GM12891 (cell line): ENCODE measurements around the gene CUBN.

Source experiments
- PAX5 ChIP-seq: IDR thresholded peaks from 2 replicates; pipeline ENCODE4 v1.6.1; 2011; ENCODE audit warnings: low read length, moderate library complexity, mild to moderate bottlenecking; ENCODE audit not compliant: insufficient read depth, severe bottlenecking
- POLR2A ChIP-seq: IDR thresholded peaks from 2 replicates; pipeline ENCODE4 v1.6.1; 2011; ENCODE audit warnings: low read depth, low read length, control low read depth
- POLR2AphosphoS5 ChIP-seq: IDR thresholded peaks from 2 replicates; pipeline ENCODE4 v1.6.1; 2011; ENCODE audit warnings: low read depth, low read length, control low read depth
- POU2F2 ChIP-seq: IDR thresholded peaks from 2 replicates; pipeline ENCODE4 v1.6.1; 2011; ENCODE audit warnings: low read depth, mild to moderate bottlenecking, control low read depth, low read length, moderate library complexity
- SPI1 ChIP-seq: IDR thresholded peaks from 2 replicates; pipeline ENCODE4 v1.6.1; 2011; ENCODE audit warnings: low read depth, low read length, control low read depth
- TAF1 ChIP-seq: IDR thresholded peaks from 2 replicates; pipeline ENCODE4 v1.6.1; 2011; ENCODE audit warnings: low read depth, low read length, control low read depth

DNA sequence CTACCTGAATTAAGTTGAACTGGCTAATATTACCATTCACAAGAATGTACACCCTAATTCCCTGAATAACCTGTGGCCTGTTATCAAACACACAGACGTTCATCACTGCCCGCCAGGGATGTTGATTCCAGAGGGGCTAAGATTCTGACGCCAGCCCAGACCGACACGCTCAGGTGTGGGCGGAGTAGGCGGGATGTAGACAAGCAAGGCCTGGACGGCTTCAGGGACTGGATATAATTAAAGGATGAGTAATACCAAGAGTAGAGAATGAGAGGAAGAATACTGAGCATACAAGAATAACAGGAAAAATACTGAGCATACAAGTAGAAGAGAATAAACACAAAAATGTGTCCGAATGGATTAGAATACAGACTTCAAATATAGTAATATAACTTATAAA is 29.0 kb downstream of the CUBN start:
- TF ChIP-seq POLR2AphosphoS5 (no peak), POLR2A (no peak), TAF1 (no peak), SPI1 (no peak), POU2F2 (no peak), PAX5 (no peak)
